ENCODE results near the gene RRAS2.

DNA sequence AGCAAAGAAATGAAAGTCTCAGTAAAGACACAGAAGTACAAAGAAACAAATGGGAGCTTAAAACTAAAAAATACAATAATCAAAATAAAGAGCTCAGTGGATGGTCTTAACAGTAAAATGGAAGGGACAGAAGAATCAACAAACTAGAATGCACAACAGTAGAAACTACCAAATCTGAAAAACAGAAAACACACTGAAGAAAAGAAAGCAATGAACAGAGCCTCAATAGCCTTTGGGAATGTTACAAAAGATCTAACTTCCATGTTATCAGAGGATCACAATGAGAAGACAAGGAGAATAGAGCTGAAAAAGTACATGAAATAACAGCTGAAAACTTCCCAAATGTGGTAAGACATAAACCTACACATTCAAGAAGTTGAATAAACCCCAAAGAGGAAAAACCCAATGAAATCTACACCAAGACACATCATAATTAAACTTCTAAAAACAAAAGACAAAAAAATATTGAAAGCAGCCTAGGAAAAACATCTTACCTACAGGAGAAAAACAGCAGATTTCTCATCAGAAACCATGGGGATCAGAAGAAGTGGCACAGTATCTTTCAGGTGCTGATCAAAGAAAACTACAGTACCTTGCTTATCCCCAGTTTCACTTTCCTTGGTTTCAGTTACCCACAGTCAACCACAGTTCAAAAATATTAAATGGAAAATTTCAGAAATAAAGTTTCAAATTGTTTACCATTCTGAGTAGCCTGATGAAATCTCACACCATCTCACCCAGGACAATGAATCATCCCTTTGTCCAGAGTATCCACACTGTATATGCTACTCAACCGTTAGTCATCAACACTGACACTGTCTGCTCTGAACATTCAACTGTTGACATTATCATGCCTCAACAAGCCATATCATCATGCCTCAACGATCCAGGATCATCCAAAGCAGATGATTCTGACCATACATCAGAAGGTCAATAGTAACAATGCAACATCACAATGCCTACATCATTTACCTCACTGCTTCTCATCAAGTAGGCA, 22.2 kb downstream of the RRAS2 start:
- TF ChIP-seq, protein P1, sequence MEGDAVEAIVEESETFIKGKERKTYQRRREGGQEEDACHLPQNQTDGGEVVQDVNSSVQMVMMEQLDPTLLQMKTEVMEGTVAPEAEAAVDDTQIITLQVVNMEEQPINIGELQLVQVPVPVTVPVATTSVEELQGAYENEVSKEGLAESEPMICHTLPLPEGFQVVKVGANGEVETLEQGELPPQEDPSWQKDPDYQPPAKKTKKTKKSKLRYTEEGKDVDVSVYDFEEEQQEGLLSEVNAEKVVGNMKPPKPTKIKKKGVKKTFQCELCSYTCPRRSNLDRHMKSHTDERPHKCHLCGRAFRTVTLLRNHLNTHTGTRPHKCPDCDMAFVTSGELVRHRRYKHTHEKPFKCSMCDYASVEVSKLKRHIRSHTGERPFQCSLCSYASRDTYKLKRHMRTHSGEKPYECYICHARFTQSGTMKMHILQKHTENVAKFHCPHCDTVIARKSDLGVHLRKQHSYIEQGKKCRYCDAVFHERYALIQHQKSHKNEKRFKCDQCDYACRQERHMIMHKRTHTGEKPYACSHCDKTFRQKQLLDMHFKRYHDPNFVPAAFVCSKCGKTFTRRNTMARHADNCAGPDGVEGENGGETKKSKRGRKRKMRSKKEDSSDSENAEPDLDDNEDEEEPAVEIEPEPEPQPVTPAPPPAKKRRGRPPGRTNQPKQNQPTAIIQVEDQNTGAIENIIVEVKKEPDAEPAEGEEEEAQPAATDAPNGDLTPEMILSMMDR (IDR thresholded peaks at IDR 0.05), result no peak
- TF ChIP-seq POLR2A (IDR thresholded peaks at IDR 0.05) (no peak), POLR2AphosphoS5 (IDR thresholded peaks at IDR 0.05) (no peak), EP300 (IDR thresholded peaks at IDR 0.05) (no peak)

All from gastroesophageal sphincter (tissue), 3 donors.